ENCODE data around the gene FRMD3.
"Not testable (repeated sequence)": the region's sequence is repeated elsewhere in the genome, so short reads cannot be mapped to it uniquely, and the experiment has no call there.

FRMD3 gene

DNA sequence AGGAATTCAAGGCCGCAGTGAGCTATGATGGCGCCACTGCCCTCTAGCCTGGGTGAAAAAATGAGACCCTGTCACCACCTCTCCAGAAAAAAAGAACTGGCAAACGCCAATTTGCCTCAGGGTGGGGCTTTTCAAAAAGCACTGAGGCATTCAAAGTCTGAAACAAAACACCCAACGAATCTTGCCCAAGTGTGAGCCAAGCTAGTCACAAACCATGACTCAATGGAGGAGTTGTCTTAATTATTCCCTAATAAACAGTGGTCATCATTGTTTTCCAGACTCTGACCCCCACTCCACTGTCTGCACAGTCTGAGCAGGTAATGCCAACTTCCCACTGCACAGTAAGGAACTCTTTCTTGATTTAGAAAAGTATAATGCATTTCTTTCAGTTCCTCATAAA, 16.8 kb downstream of the FRMD3 start:
- no peak for DNase-seq

DNA sequence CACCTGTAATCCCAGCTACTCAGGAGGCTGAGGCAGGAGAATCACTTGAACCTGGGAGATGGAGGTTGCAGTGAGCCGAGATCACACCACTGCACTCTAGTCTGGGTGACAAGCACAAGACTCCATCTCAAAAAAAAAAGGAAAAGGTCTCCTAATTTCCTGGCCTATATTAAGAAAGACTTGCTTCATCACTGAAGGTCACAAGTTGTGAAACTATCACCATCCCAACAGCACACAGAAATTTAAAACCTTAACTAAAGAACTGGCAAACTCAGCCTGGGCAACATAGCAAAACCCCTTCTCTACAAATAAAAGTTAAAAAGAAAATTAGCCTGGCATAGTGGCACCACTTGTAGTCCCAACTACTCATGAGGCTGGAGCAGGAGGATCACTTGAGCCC, 17.2 kb downstream of the FRMD3 start:
- no peak for DNase-seq

GRCh38 chr9:83520292-83520691, 17.9 kb downstream of the FRMD3 start:
- no peak for DNase-seq

- DNase-seq = not testable (repeated sequence)
Observed at GRCh38 chr9:83517980-83518379, 20.2 kb downstream of the FRMD3 start.

DNA sequence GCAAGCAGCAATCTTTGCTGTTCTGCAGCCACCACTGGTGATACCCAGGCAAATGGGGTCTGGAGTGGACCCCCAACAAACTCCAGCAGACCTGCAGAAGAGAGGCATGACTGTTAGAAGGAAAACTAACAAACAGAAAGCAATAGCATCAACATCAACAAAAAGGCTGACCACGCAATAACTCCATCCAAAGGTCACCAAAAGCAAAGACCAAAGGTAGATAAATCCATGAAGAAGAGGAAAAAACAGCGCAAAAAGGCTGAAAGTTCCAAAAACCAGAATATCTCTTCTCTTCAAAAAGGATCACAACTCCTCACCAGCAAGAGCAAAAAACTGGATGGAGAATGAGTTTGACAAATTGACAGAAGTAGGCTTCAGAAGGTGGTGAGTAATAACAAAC, 23.4 kb downstream of the FRMD3 start:
- no peak for DNase-seq

GRCh38 chr9:83512621-83513020, 25.6 kb downstream of the FRMD3 start:
- no peak for DNase-seq

- no peak for DNase-seq
Observed at GRCh38 chr9:83511051-83511450, 27.1 kb downstream of the FRMD3 start.

GRCh38 chr9:83509402-83509801, 28.8 kb downstream of the FRMD3 start:
- no peak for DNase-seq

- DNase-seq = no peak
Observed at GRCh38 chr9:83508067-83508466, 30.1 kb downstream of the FRMD3 start.

GRCh38 chr9:83505282-83505681, 32.9 kb downstream of the FRMD3 start:
- no peak for DNase-seq

DNA sequence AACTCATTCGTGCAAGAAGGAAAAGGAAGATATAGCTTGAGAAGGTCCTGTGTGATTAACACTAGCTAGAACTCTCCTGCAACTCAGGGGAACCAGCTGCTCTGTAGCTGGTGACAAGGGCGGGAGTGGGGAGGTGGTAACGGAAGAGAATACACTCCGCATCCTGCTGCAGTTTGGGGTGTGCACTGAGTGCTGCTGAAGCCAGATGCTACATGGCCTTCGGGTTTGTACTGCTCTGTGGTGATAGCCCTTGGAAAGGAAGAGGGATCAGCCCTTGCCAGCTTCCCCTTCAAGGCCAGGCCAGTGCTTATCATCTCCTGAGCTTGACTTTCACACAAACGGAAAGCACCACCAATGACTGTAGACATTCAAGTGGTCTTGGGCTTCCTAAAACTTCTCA, 34.3 kb downstream of the FRMD3 start:
- DNase-seq = no peak

GRCh38 chr9:83501565-83501964, 36.6 kb downstream of the FRMD3 start:
- DNase-seq = no peak

GRCh38 chr9:83497441-83497840, 40.8 kb downstream of the FRMD3 start:
- DNase-seq = no peak

GRCh38 chr9:83491995-83492394, 46.2 kb downstream of the FRMD3 start:
- DNase-seq = no peak

- DNase-seq = no peak
Observed at GRCh38 chr9:83491413-83491812, 46.8 kb downstream of the FRMD3 start.

- no peak for DNase-seq
Observed at GRCh38 chr9:83489961-83490360, 48.2 kb downstream of the FRMD3 start.

GRCh38 chr9:83484990-83485389, 53.2 kb downstream of the FRMD3 start:
- DNase-seq = no peak

GRCh38 chr9:83483223-83483622, 55.0 kb downstream of the FRMD3 start:
- no peak for DNase-seq

DNA sequence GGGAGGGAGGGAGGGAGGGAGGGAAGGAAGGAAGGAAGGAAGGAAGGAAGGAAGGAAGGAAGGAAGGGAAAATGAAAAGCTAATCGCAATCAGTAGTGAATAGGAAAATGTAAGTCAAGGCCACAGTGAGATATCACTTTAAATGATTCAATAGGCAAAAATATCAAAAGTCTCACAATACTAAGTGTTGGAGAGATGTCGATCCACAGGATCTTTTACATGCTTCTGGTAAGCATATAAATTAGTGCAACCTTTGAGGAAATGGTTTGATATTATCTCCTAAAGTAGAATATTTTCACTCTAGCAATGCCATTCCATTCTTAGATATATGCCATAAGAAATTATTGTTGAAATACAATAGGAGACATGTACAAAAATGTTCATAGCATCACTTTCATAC, 58.4 kb downstream of the FRMD3 start:
- no peak for DNase-seq

- DNase-seq = no peak
Observed at GRCh38 chr9:83477571-83477970, 60.6 kb downstream of the FRMD3 start.

- DNase-seq = no peak
Observed at GRCh38 chr9:83477120-83477519, 61.1 kb downstream of the FRMD3 start.

- DNase-seq = no peak
Observed at GRCh38 chr9:83476513-83476912, 61.7 kb downstream of the FRMD3 start.

DNA sequence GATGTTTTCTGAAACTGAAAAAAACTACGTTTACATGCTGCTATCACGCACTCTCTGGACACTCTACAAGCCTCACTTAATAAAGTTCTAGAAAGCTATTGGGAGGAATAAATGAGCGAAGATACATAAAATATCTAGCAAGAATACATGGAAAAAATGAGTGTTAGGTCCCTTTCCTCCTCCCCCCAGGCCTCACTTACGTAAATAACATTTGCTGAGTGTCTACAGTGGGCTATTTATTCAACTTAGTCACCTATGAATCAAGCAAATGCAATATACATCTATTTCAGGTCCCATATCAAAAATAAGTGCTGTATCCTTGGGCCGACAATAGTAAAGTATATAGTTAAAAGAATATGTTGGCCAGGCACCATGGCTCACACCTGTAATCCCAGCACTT, 62.5 kb downstream of the FRMD3 start:
- DNase-seq = no peak

DNA sequence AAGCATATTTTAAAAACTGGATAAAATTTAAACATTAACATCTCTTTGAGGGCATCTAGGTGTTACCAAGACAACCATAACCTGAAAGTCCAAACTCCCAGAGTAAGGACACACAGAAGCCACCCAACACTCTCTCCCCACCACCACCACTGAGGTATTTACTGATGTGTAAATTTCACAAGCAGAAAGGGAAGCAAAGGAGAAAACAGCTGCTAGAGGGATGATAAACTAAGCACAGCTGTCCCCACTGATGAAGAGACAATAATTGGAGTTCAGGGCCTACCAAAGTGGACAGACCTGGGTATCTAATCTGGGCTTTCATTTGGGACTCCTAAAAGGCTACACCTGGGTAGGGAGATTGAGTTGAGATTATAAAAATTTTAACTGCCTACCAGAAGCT, 63.6 kb downstream of the FRMD3 start:
- DNase-seq = no peak

GRCh38 chr9:83473488-83473971, 64.7 kb downstream of the FRMD3 start:
- no peak for DNase-seq

DNA sequence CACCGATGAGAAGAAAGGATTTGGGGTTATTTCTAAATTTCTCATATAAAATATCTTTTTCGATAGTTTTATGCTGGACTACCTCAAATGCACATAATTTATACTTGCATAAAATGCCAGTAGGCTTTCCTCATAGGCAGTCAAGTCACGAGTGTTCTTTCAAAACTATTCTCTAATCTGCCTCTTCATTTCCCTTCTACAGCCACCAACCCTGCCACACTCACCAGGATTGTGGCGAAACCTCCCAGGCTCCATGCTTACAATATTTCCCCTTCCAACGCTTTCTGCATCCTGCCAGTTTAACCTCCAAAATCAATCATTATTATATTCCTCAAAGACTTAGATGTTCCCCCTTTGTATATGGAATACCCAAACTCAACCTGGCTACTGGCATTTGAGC, 65.4 kb downstream of the FRMD3 start:
- DNase-seq = no peak
